Kidney epithelial cell (primary cell): ENCODE results near the gene COL4A1. TPM values are rescaled to one million over a fixed set of nuclear protein-coding genes. Genes with fewer than 3 reads are reported as not detected.

ENCODE experiments used
- DNase-seq: peaks from one replicate; pipeline ENCODE4 v3.0.0-alpha.2; 2010; ENCODE audit warnings: low read depth
- H3K27me3 ChIP-seq: 2 replicates; pipeline ENCODE4 v1.6.0; 2011; ENCODE audit warnings: low read length; ENCODE audit not compliant: control insufficient read depth, insufficient read depth
- H3K36me3 ChIP-seq: 2 replicates; pipeline ENCODE4 v1.5.1; 2011; ENCODE audit warnings: low read length; ENCODE audit not compliant: control insufficient read depth, insufficient read depth
- H3K4me3 ChIP-seq: 2 replicates; pipeline ENCODE4 v1.5.1; 2011; ENCODE audit warnings: low read depth, mild to moderate bottlenecking, control low read depth, low read length
- total RNA-seq: library from RNA; depleted of rRNA; stranded (reverse); fragments of >200 nt; gene quantifications from 2 replicates; pipeline ENCODE4 v1.2.3, GENCODE V29; 2015
- TF ChIP-seq, protein P1 (sequence below): IDR thresholded peaks from 2 replicates; pipeline ENCODE4 v1.5.1; 2011; ENCODE audit warnings: mild to moderate bottlenecking, moderate library complexity, low read length, control low read depth, inconsistent platforms; ENCODE audit not compliant: insufficient read depth, poor library complexity, severe bottlenecking

COL4A1 gene
- total RNA-seq, 1 donor from 2014 or later = 1,018 TPM

- peaks cover 4% of the 10 kb centered on the region for H3K36me3 ChIP-seq
- no peak for DNase-seq
- H3K27me3 ChIP-seq = no peaks in the 10 kb centered on the region
- H3K4me3 ChIP-seq = no peak overlapping the region
- TF ChIP-seq, protein P1, sequence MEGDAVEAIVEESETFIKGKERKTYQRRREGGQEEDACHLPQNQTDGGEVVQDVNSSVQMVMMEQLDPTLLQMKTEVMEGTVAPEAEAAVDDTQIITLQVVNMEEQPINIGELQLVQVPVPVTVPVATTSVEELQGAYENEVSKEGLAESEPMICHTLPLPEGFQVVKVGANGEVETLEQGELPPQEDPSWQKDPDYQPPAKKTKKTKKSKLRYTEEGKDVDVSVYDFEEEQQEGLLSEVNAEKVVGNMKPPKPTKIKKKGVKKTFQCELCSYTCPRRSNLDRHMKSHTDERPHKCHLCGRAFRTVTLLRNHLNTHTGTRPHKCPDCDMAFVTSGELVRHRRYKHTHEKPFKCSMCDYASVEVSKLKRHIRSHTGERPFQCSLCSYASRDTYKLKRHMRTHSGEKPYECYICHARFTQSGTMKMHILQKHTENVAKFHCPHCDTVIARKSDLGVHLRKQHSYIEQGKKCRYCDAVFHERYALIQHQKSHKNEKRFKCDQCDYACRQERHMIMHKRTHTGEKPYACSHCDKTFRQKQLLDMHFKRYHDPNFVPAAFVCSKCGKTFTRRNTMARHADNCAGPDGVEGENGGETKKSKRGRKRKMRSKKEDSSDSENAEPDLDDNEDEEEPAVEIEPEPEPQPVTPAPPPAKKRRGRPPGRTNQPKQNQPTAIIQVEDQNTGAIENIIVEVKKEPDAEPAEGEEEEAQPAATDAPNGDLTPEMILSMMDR = no peak
Measured at GRCh38 chr13:110244976-110245375, 62.0 kb downstream of the COL4A1 start.

DNA sequence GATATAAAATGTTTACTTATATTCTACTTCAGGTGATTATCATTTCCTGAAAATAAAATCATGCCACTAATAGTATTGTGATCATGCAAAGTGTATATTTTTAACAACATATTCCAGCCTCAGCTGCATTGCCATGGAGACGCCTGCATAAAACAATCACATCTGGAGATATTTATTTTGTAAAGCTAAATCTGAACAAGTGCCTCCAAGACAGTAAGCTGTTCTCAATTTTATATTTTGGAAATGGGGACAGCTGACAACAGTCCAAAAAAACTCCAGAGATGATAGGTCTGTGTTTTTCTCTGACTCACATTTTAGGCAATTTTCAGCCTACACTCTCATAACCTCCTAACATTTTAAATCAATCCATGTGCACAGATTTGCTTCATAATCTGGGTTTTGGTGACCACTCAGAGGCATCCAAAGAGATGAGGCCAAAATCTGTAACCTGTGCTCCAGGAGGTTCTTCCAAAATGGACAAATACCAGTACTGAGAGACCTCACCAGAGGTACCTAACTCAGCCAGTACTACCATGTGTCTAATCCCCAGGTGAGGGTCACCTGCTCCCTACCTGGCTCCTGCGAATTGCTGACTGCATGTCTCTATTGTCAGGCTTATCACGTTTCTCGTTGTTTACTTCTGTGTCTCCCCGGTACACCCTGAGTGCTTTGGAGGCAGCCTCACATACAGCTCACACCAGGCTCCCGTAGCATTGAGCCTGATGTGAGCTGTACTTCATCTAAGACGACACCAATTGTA lies 62.7 kb downstream of the COL4A1 start:
- Histone ChIP-seq H3K27me3 (no peaks in the 10 kb centered on the region), H3K4me3 (no peak overlapping the region), H3K36me3 (peaks cover 3% of the 10 kb centered on the region)
- TF ChIP-seq, protein P1 = no peak
- DNase-seq = no peak

GRCh38 chr13:110242615-110243014 lies 64.3 kb downstream of the COL4A1 start:
- TF ChIP-seq, protein P1 = no peak
- DNase-seq = no peak
- no peaks in the 10 kb centered on the region for H3K36me3 ChIP-seq
- no peak overlapping the region for H3K4me3 ChIP-seq
- no peaks in the 10 kb centered on the region for H3K27me3 ChIP-seq

DNA sequence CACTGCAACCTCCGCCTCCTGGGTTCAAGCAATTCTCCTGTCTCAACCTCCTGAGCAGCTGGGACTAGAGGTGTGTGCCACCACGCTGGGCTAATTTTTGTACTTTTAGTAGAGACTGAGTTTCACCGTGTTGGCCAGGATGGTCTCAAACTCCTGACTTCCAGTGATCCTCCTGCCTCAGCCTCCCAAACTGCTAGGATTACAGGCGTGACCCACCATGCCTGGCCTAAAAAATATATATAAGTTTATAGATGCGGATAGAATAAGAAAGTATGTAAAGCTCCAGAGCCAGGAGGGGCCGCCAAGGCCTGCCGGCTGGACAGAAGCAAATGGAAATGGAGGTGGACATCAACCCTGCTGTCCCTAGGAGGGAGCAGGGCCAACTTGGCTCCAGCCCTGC lies 66.0 kb downstream of the COL4A1 start:
- TF ChIP-seq, protein P1 = no peak
- H3K4me3 ChIP-seq = no peak overlapping the region
- DNase-seq = no peak
- peaks cover 2% of the 10 kb centered on the region for H3K36me3 ChIP-seq
- no peaks in the 10 kb centered on the region for H3K27me3 ChIP-seq

DNA sequence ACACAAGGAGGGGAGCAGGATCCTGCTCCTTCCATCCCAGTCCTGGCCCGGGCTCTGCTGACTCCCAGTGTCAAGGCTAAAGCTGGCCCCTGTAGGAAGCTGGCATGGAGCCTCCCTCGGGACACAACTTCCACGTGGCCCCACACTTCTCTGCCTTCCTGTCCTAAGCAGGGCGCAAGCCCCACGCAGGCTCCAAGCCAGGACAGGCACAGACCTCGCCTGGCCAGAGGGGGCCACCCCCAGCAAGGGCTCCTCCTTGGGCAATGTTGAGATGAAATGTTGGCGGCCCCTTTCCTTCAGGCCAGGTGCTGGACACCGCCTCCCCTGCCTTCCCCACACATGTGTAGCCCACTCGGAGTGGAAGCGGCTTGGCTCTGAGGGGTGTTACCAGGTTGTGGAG lies 66.6 kb downstream of the COL4A1 start:
- Histone ChIP-seq H3K27me3 (no peaks in the 10 kb centered on the region), H3K36me3 (peaks cover 2% of the 10 kb centered on the region), H3K4me3 (no peak overlapping the region)
- DNase-seq = no peak
- TF ChIP-seq, protein P1 = no peak
